ENCODE data around the gene LYST.
"Not testable (repeated sequence)": the region's sequence is repeated elsewhere in the genome, so short reads cannot be mapped to it uniquely, and the experiment has no call there.

LYST gene

DNA sequence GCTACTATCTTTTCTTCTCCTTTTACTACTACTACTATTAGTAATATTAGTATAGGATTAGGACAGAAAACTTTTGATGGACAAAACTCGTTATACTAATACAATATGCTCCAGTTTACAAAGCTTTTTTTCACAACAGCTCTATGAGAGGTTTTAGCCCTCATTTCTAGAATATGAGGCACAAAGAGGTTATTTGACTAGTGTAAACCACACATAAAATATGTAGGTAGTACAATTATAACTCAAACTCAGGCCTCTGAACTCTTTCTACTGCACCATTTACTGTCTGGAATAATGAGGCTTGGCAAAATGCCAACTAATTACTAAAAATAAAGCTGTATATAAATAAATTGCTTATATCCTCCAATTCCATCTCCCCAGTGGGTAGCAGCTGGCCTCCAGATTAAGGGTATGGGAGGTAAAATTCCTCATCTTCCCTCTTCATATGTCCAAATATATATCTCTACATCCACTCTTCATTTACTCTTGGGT, 99.9 kb downstream of the LYST start:
- Mint-ChIP-seq H3K27me3 (no peaks in the 10 kb centered on the region), H3K9me3 (no peaks in the 10 kb centered on the region), H3K27ac (no peak overlapping the region), H3K4me1 (ENCODE audit: low read depth) (peaks cover 9% of the 10 kb centered on the region), H3K4me3 (no peak overlapping the region), H3K36me3 (ENCODE audit: low read depth) (peaks cover 48% of the 10 kb centered on the region)
- intact Hi-C loops (cut with micrococcal nuclease): no loop called here

- Mint-ChIP-seq H3K36me3 (ENCODE audit: low read depth) (peaks cover 57% of the 10 kb centered on the region), H3K27ac (no peak overlapping the region), H3K4me3 (no peak overlapping the region), H3K27me3 (no peaks in the 10 kb centered on the region), H3K9me3 (no peaks in the 10 kb centered on the region), H3K4me1 (ENCODE audit: low read depth) (peaks cover 9% of the 10 kb centered on the region)
- intact Hi-C loops (cut with micrococcal nuclease): no loop called here
Observed at GRCh38 chr1:235763962-235764361, 102.7 kb downstream of the LYST start.

GRCh38 chr1:235759336-235759735, 107.4 kb downstream of the LYST start:
- H3K27me3 Mint-ChIP-seq: no peaks in the 10 kb centered on the region
- peaks cover 78% of the 10 kb centered on the region for H3K36me3 Mint-ChIP-seq (ENCODE audit: low read depth)
- no peaks in the 10 kb centered on the region for H3K9me3 Mint-ChIP-seq
- H3K4me3 Mint-ChIP-seq: no peak overlapping the region
- intact Hi-C loops (cut with micrococcal nuclease): no loop called here
- no peaks in the 10 kb centered on the region for H3K4me1 Mint-ChIP-seq (ENCODE audit: low read depth)
- H3K27ac Mint-ChIP-seq: no peak overlapping the region

DNA sequence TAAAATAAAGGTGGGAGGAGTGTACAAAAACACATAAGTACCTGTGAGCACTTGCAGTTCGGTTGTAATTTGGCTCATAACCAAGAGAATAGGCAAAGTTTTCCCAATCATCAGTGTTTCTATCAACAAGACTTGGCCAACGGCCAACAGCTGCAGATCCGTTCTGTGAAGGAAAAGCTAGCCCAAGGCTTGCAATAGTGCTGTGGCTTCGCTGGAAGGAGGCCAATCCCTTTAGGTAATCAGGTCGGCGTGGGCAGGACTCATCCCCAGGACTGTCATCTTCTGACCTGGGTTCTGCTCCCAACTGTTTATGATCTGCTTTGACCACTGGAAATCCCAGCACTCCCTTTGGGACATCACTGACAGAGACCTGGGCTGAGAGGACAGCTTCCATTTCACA, 107.8 kb downstream of the LYST start:
- no peak overlapping the region for H3K4me3 Mint-ChIP-seq
- H3K36me3 Mint-ChIP-seq (ENCODE audit: low read depth): peaks cover 82% of the 10 kb centered on the region

GRCh38 chr1:235757587-235758096, 109.1 kb downstream of the LYST start:
- intact Hi-C loops (cut with micrococcal nuclease): no loop called here
- Mint-ChIP-seq H3K4me3 (no peak overlapping the region), H3K4me1 (ENCODE audit: low read depth) (no peaks in the 10 kb centered on the region), H3K27ac (no peak overlapping the region), H3K27me3 (no peaks in the 10 kb centered on the region), H3K36me3 (ENCODE audit: low read depth) (peaks cover 94% of the 10 kb centered on the region), H3K9me3 (no peaks in the 10 kb centered on the region)

More for the DNA sequence above, 107.8 kb downstream of the LYST start:
- Mint-ChIP-seq H3K27me3 (no peaks in the 10 kb centered on the region), H3K27ac (no peak overlapping the region), H3K4me1 (ENCODE audit: low read depth) (no peaks in the 10 kb centered on the region), H3K9me3 (no peaks in the 10 kb centered on the region)
- intact Hi-C loops (cut with micrococcal nuclease): no loop called here

- intact Hi-C loops (cut with micrococcal nuclease); H3K4me3 Mint-ChIP-seq; H3K27ac Mint-ChIP-seq; H3K9me3 Mint-ChIP-seq; H3K4me1 Mint-ChIP-seq (ENCODE audit: low read depth); H3K27me3 Mint-ChIP-seq: not testable (repeated sequence)
- H3K36me3 Mint-ChIP-seq (ENCODE audit: low read depth): peaks cover 83% of the 10 kb centered on the region
Observed at GRCh38 chr1:235754186-235754585, 112.5 kb downstream of the LYST start.

- intact Hi-C loops (cut with micrococcal nuclease): no loop called here
- peak overlapping the region; percentile 20 for H3K27ac Mint-ChIP-seq
- no peaks in the 10 kb centered on the region for H3K27me3 Mint-ChIP-seq
- H3K4me3 Mint-ChIP-seq: no peak overlapping the region
- H3K36me3 Mint-ChIP-seq (ENCODE audit: low read depth): peaks cover 74% of the 10 kb centered on the region
- no peaks in the 10 kb centered on the region for H3K9me3 Mint-ChIP-seq
- H3K4me1 Mint-ChIP-seq (ENCODE audit: low read depth): peaks cover 6% of the 10 kb centered on the region
Observed at GRCh38 chr1:235749755-235750300, 116.9 kb downstream of the LYST start.

- Mint-ChIP-seq H3K4me1 (ENCODE audit: low read depth) (peaks cover 6% of the 10 kb centered on the region), H3K27ac (peak overlapping the region; percentile 20), H3K27me3 (no peaks in the 10 kb centered on the region), H3K9me3 (no peaks in the 10 kb centered on the region), H3K4me3 (no peak overlapping the region), H3K36me3 (ENCODE audit: low read depth) (peaks cover 71% of the 10 kb centered on the region)
- intact Hi-C loops (cut with micrococcal nuclease): no loop called here
Observed at GRCh38 chr1:235748747-235749146, 118.0 kb downstream of the LYST start.

DNA sequence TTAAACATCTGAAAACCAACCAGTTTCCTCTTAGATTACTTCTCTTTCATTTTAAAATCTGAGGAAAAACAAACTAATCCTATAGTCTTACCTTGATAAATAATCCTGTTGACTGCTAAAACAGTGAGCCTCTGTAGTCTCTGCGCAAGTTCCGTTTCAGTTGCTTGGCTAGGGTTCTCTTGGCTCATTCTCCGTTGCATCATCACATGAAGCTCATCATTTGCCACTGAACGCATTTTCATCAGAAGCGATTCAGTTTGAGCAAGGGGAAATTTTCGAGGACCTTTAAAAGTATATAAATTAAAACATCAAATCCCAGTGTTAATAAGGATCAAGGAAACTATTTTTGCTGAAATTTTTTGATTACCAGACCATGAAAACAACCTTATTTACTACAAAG, 120.5 kb downstream of the LYST start:
- Mint-ChIP-seq H3K36me3 (ENCODE audit: low read depth) (peaks cover 75% of the 10 kb centered on the region), H3K9me3 (no peaks in the 10 kb centered on the region)

GRCh38 chr1:235745503-235746136, 121.1 kb downstream of the LYST start:
- peaks cover 6% of the 10 kb centered on the region for H3K4me1 Mint-ChIP-seq (ENCODE audit: low read depth)
- H3K27me3 Mint-ChIP-seq: no peaks in the 10 kb centered on the region
- no peaks in the 10 kb centered on the region for H3K9me3 Mint-ChIP-seq
- intact Hi-C loops (cut with micrococcal nuclease): no loop called here
- no peak overlapping the region for H3K4me3 Mint-ChIP-seq
- H3K27ac Mint-ChIP-seq: no peak overlapping the region
- H3K36me3 Mint-ChIP-seq (ENCODE audit: low read depth): peaks cover 74% of the 10 kb centered on the region

More for the DNA sequence above, 120.5 kb downstream of the LYST start:
- Mint-ChIP-seq H3K4me1 (ENCODE audit: low read depth) (peaks cover 6% of the 10 kb centered on the region), H3K27me3 (no peaks in the 10 kb centered on the region), H3K27ac (no peak overlapping the region), H3K4me3 (no peak overlapping the region)
- intact Hi-C loops (cut with micrococcal nuclease): no loop called here

DNA sequence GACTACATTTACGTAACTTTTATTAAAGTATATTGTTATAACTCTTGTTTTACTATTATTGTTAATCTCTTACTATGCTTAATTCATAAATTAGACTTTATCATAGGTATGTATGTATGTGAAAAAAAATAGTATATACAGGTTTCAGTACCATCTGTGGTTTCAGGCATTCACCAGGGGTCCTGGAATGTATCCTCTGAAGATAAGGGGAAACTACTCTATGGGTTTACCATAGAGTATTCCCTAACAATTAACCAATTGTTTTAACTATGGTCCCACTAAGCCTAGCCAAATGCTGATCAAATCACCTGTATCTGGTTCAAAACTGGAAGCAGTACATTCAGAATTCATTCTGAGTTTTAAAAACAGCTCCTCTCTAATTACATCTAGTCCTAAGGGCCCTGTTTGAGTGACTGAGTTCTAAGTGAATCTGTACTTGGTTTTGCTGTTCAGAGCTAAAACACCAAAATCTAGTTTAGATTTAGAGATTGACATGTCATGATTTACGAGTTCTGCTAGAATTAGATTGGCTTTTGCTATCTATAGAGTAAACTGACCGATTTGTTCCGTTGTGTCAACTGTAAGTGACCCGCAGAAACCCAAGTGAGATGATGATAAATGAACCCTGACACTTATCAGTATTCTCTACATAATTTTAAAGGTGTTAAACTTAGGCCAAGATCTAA, 123.6 kb downstream of the LYST start:
- Mint-ChIP-seq H3K27me3 (no peaks in the 10 kb centered on the region), H3K9me3 (no peaks in the 10 kb centered on the region), H3K4me1 (ENCODE audit: low read depth) (peaks cover 6% of the 10 kb centered on the region), H3K4me3 (no peak overlapping the region), H3K27ac (no peak overlapping the region), H3K36me3 (ENCODE audit: low read depth) (peaks cover 78% of the 10 kb centered on the region)
- intact Hi-C loops (cut with micrococcal nuclease): no loop called here

DNA sequence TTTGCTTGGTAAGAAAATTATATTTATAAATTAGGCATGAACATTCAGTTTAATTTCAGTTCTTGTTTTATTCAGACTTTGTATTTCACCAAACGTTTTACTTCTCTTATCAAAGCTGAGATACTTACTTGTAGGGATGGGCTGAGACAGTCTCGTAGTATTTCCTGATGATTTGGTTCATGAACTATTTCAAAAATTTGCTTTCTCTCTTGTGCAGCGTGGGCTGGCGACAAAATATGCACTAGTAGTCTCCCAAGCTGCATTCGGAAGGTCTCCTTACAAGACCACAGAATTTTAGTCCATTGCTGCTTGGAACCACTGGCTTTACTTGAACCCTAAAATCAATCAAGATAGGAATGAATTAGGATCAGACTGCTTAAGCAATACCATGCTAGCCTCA, 125.4 kb downstream of the LYST start:
- H3K27me3 Mint-ChIP-seq: no peaks in the 10 kb centered on the region
- no peak overlapping the region for H3K27ac Mint-ChIP-seq
- H3K4me1 Mint-ChIP-seq (ENCODE audit: low read depth): peaks cover 11% of the 10 kb centered on the region
- no peaks in the 10 kb centered on the region for H3K9me3 Mint-ChIP-seq
- H3K36me3 Mint-ChIP-seq (ENCODE audit: low read depth): peaks cover 86% of the 10 kb centered on the region
- intact Hi-C loops (cut with micrococcal nuclease): no loop called here
- no peak overlapping the region for H3K4me3 Mint-ChIP-seq

DNA sequence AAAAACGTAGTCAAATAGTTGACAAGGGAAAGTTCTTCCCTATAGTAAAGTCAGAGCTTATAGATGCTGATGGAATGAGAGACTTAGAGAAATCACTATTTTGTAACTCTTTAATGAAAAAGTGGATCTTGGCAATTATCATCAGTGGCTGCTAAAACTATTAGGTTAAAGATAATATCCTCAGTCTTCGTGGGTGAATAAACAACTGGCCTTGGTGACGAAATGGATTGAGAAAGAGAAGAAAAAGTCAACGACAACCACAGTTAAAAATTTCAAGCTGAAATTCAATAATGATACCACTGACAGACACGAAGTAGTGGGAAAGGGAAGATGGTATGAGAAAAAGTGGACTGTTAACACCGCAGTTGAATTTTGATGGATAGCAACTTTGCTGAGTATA, 127.1 kb downstream of the LYST start:
- H3K36me3 Mint-ChIP-seq (ENCODE audit: low read depth): peaks cover 76% of the 10 kb centered on the region
- no peaks in the 10 kb centered on the region for H3K9me3 Mint-ChIP-seq
- peaks cover 5% of the 10 kb centered on the region for H3K4me1 Mint-ChIP-seq (ENCODE audit: low read depth)
- H3K27ac Mint-ChIP-seq: no peak overlapping the region
- intact Hi-C loops (cut with micrococcal nuclease): no loop called here
- H3K4me3 Mint-ChIP-seq: no peak overlapping the region
- no peaks in the 10 kb centered on the region for H3K27me3 Mint-ChIP-seq

DNA sequence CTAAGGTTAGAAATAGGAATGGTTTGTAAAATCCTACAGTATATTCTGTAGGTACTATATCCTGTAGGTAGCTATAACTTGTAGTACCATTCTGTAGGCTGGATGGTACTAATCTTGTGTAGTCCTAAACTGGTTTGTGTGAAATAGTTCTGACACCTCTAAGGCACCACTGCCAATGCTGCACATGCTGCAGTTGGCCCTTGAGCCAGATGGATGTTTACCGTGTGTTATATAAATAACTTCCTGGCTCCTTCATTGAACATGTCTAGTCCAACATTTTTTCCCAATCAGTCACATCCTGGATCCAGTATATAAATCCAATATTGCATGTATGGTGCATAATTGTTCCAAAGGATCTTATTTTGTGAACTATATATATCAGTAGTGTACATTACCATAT, 127.6 kb downstream of the LYST start:
- H3K27me3 Mint-ChIP-seq: no peaks in the 10 kb centered on the region
- peaks cover 5% of the 10 kb centered on the region for H3K4me1 Mint-ChIP-seq (ENCODE audit: low read depth)
- H3K9me3 Mint-ChIP-seq: no peaks in the 10 kb centered on the region
- no peak overlapping the region for H3K4me3 Mint-ChIP-seq
- intact Hi-C loops (cut with micrococcal nuclease): no loop called here
- peaks cover 71% of the 10 kb centered on the region for H3K36me3 Mint-ChIP-seq (ENCODE audit: low read depth)
- no peak overlapping the region for H3K27ac Mint-ChIP-seq
